Breast epithelium (tissue), 3 donors: Measurements from ENCODE around the gene THAP2.

ENCODE experiments used
- POLR2A ChIP-seq: fragments of 450-650 bp; IDR thresholded peaks from one replicate; pipeline ENCODE4 v1.6.1; 2016; ENCODE audit warnings: antibody characterized with exemption, mild to moderate bottlenecking, moderate library complexity
- POLR2AphosphoS5 ChIP-seq, 3 donors: sonication (generic); formaldehyde crosslinking; IDR thresholded peaks; one replicate each; pipeline ENCODE4 v1.6.1; 2017; ENCODE audit warnings: antibody characterized with exemption in 3 of 3
- TF ChIP-seq, protein P1 (sequence below), 3 donors: fragments of 450-650 bp; IDR thresholded peaks; one replicate each; pipeline ENCODE4 v1.5.1; 2016 to 2017; ENCODE audit warnings: antibody characterized with exemption in 3 of 3, mild to moderate bottlenecking in 3 of 3, moderate library complexity in 3 of 3

DNA sequence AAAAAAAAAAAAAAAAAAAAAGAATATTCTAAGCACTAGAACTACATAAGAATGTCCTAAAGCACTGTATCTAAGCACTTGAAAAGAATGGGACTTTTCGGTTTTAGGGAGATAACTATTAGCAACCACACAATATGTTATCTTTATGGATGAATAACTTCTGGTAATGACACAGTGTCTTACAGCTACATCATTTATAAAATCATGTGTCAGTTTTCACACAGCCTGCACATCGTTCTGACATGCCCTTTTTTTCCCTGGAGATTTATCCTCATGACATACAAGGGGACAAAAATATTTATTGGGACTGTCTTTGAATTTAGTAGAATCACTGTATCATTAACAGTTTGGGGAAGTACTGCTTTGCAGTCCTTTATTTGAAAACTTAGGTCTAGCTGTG, 39.1 kb downstream of the THAP2 start:
- TF ChIP-seq POLR2A (no peak), POLR2AphosphoS5 (IDR thresholded peaks at IDR 0.05) (no peak)
- TF ChIP-seq, protein P1, sequence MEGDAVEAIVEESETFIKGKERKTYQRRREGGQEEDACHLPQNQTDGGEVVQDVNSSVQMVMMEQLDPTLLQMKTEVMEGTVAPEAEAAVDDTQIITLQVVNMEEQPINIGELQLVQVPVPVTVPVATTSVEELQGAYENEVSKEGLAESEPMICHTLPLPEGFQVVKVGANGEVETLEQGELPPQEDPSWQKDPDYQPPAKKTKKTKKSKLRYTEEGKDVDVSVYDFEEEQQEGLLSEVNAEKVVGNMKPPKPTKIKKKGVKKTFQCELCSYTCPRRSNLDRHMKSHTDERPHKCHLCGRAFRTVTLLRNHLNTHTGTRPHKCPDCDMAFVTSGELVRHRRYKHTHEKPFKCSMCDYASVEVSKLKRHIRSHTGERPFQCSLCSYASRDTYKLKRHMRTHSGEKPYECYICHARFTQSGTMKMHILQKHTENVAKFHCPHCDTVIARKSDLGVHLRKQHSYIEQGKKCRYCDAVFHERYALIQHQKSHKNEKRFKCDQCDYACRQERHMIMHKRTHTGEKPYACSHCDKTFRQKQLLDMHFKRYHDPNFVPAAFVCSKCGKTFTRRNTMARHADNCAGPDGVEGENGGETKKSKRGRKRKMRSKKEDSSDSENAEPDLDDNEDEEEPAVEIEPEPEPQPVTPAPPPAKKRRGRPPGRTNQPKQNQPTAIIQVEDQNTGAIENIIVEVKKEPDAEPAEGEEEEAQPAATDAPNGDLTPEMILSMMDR (IDR thresholded peaks at IDR 0.05) = no peak
